GM15510 (cell line): ENCODE results near the gene CYS1.

Experiments
- POLR2A ChIP-seq: IDR thresholded peaks from 3 replicates; pipeline ENCODE4 v1.6.1; 2011; ENCODE audit warnings: borderline replicate concordance; ENCODE audit not compliant: insufficient read length; ENCODE audit errors: extremely low read depth

CYS1 gene

GRCh38 chr2:10078704-10079265 is 1.4 kb downstream of the CYS1 start:
- no peak for TF ChIP-seq POLR2A

DNA sequence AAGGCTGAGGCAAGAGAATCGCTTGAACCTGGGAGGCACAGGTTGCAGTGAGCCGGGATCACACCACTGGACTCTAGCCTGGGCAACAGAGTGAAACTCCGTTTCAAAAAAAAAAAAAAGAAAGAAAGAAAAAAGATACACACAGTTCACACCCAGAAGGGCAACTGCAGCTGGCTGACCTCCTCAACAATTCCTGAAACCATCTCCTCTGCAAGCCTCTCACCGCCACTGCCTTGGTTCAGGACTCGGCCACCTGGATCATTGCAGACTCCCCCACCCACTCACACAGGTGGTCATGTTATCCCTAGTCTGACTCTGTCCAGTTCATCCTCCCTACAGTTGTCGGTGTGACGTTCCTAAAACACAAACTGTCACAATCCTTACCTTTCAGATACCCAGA is 2.2 kb downstream of the CYS1 start:
- no peak for TF ChIP-seq POLR2A

DNA sequence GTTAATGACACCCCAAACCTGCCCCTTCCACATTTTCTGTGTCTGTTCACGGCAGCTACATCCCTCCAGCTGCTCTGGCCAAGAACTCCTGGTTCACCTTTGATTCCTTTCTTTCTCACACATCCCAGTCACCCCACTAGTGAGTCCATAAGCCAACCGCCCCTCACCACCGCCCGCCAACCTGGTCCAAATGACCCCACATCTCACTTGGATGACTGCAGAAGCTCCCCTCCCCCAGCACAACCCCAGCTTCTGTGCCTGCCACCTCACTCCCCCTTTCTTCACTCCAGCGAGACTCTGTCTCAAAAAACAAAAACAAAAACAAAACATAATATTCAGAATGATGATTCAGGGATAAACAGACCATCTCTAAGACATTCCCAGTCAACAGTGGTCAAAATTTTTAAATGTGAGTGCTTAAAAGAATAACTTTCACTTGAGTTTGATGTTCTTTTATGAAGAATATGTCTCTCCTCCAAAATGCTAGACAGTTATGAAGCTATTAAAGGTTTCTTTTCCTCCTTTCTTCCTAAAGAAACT is 3.2 kb downstream of the CYS1 start:
- TF ChIP-seq POLR2A, result no peak

DNA sequence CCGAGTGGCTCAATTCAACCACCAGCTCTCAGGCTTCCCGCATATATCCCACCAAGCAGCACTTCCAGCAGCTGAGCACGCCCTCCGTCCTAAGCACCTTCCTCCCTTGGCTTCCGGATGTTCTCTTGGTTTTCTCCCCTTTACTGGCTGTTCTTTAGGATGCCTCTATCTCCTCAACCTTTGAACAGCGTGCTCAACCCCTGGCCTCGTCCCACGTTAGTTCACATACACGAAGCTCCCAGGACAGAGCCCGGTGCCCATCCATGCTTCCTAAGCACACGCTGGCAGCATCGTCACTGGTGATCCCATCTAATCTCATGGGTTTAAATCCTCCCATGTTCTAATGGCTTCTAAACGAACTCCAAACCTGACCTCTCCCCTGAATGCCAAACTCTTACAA is 3.7 kb downstream of the CYS1 start:
- TF ChIP-seq POLR2A, result no peak

- no peak for TF ChIP-seq POLR2A
Observed at GRCh38 chr2:10075571-10076209, 4.5 kb downstream of the CYS1 start.

DNA sequence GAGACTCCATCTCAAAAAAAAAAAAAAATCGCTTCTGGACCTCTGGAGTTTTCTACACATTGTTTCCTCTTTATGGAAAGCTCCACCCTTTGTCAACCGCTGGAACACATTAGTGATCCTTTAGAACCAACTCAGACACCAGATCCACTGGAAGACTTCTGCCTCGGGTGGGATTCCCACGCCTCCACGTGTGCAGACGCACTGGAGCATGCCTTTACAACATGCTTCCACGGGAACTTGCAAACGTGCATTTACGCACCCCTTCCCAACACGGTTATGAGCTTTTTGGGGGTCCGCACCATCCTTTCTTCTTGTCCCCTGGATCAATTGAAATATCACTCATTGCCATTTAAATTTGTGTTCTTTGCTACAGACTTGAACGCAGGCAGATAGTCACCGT is 5.1 kb downstream of the CYS1 start:
- TF ChIP-seq POLR2A, result no peak

DNA sequence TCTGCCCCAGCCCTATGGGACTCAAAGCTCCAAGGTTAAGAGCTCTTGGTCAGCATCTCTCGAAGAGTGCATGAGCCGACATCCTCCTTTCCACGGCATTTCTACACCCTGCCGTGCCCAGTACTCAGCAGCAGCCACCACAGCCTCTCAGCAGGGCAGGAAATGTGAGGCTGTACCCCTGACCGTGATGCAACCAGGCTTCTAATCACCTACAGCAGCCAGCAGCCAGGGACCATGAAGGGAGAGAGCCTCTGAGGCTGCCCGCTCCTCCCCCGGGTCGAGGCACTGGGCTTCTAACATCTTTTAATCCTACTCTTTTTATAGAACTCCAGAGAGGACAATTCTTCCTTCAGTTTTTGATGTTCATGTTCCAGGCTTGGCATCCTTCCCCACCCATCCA is 6.5 kb downstream of the CYS1 start:
- TF ChIP-seq POLR2A, result no peak

DNA sequence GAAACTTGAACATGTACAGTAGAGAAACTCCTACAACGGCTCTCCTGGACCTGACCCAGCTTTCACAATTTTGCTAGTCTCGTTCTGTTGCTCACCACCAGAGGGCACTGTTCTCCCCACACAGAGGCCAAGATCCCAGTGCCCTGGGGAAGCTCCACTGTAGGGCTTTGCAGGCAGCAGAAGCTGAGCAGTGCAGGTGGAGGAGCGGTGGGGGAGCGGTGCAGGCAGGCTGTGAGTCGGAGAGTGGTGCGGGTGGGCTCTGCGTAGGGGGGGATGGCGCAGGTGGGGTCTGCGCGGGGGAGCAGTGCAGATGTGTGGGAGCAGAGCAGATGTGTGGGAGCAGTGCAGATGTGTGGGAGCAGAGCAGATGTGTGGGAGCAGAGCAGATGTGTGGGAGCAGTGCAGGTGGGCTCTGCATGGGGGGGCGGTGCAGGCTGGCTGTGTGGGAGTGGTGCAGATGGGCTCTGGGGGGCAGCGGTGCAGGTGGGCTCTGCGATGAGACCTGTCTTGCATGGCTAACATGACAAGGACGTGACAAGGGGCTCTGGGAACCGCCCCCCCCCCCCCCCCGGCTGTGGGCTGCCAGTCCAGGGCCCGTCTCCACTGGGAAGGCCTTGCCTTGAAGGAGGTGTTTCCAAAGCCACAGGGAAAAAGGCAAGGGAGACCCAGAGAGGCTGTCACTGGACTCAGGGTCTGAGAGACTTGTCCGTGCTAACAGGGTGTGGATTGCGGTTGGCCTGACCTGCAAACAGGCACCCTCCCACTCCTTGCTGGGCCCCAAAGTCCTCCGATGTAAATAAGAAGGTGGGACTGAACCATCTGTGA is 7.3 kb downstream of the CYS1 start:
- no peak for TF ChIP-seq POLR2A

DNA sequence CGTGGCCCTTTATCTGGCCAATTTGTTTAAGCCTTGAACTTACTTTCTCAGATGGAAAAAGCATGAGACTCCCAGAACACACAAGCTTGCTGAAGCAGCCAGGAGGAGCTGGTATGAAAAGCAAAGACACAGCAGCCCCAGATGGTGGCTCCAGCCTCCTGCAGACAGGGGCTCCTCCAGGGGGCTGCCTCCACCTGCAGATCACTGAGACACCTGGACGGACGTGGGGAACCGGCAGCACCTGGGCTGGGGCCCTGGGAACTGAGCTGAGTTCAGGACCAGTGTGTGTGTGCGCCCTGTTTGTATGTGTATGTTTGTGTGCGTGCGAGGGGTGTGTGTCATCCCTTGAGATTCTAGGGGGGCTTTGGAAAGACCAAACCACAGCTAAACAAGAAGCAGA is 8.6 kb downstream of the CYS1 start:
- no peak for TF ChIP-seq POLR2A

GRCh38 chr2:10071176-10071575 is 9.0 kb downstream of the CYS1 start:
- no peak for TF ChIP-seq POLR2A

- TF ChIP-seq POLR2A, result no peak
Observed at GRCh38 chr2:10067881-10068280, 12.3 kb downstream of the CYS1 start.

GRCh38 chr2:10067330-10067729 is 12.9 kb downstream of the CYS1 start:
- no peak for TF ChIP-seq POLR2A

- TF ChIP-seq POLR2A, result no peak
Observed at GRCh38 chr2:10065773-10066055, 14.5 kb downstream of the CYS1 start.

GRCh38 chr2:10064932-10065772 is 15.1 kb downstream of the CYS1 start:
- no peak for TF ChIP-seq POLR2A

GRCh38 chr2:10063566-10063965 is 16.6 kb downstream of the CYS1 start:
- TF ChIP-seq POLR2A, result no peak
